Lung (tissue), 12 donors: Measurements from ENCODE around the gene C2CD3. TPM values are rescaled to one million over a fixed set of nuclear protein-coding genes. Genes with fewer than 3 reads are reported as not detected.

Experiments used
- ATAC-seq: fragments of 200-7000 bp; cut with Tn5 transposase; one replicate; pipeline ENCODE4 v1.9.1; 2020; ENCODE audit warnings: moderate number of reproducible peaks; ENCODE audit not compliant: insufficient read depth, low FRiP score
- DNase-seq, 3 donors: peaks; one replicate each; pipeline ENCODE4 v3.0.0-alpha.2; 2013 to 2017
- H3K27ac ChIP-seq, 2 donors: one replicate each; pipeline ENCODE4 v1.5.1; 2013; ENCODE audit warnings: mild to moderate bottlenecking in 2 of 2, moderate library complexity in 2 of 2, control low read depth in 1 of 2, inconsistent platforms in 1 of 2, low read depth in 1 of 2, low read length in 1 of 2
- H3K27me3 ChIP-seq, 3 donors: one replicate each; pipeline ENCODE4 v1.5.1; 2013; ENCODE audit warnings: low read length in 2 of 3; ENCODE audit not compliant: control insufficient read depth in 3 of 3, insufficient read depth in 3 of 3
- H3K36me3 ChIP-seq, 4 donors: one replicate each; pipeline ENCODE4 v1.5.1; 2013; ENCODE audit warnings: low read length in 4 of 4, mild to moderate bottlenecking in 1 of 4, moderate library complexity in 1 of 4; ENCODE audit not compliant: control insufficient read depth in 4 of 4, insufficient read depth in 4 of 4
- H3K4me1 ChIP-seq, 5 donors: one replicate each; pipeline ENCODE4 v1.5.1; 2013; ENCODE audit warnings: low read length in 5 of 5, mild to moderate bottlenecking in 2 of 5, moderate library complexity in 1 of 5; ENCODE audit not compliant: control insufficient read depth in 5 of 5, insufficient read depth in 5 of 5
- H3K4me3 ChIP-seq: one replicate; pipeline ENCODE4 v1.5.1; 2013; ENCODE audit warnings: mild to moderate bottlenecking, control low read depth, moderate library complexity
- H3K9ac ChIP-seq, 2 donors: one replicate each; pipeline ENCODE4 v1.5.1; 2013; ENCODE audit warnings: low read length in 2 of 2, control low read depth in 1 of 2; ENCODE audit not compliant: insufficient read depth in 1 of 2
- H3K9me3 ChIP-seq, 4 donors: one replicate each; pipeline ENCODE4 v1.5.1; 2013; ENCODE audit warnings: low read length in 3 of 4, mild to moderate bottlenecking in 1 of 4, moderate library complexity in 1 of 4; ENCODE audit not compliant: control insufficient read depth in 4 of 4, insufficient read depth in 3 of 4
- WGBS, 2 donors: extraction: QIAGEN DNeasy Blood & Tissue Kit; methylation state at CpG; one replicate each; pipeline ENCODE4 v1.1.7; 2013; 5-methylcytosine and 5-hydroxymethylcytosine counted together
- polyA plus RNA-seq, 2 donors: library from polyadenylated mRNA; stranded (reverse); fragments of 200-250 nt; gene quantifications; one replicate each; pipeline ENCODE4 v1.2.1, GENCODE V29; 2013
- total RNA-seq, 2 donors: library from RNA; depleted of rRNA in 1 of 2; stranded (reverse); fragments of >200 nt in 1 of 2; gene quantifications; one replicate each; pipeline ENCODE4 v1.2.1, GENCODE V29; 2014 to 2021
- TF ChIP-seq, protein P1 (sequence below): IDR thresholded peaks from 2 replicates; pipeline ENCODE4 v1.5.1; 2012; ENCODE audit warnings: mild to moderate bottlenecking; ENCODE audit errors: control extremely low read depth, extremely low read depth
- donor health status: control.
- donor health status: control.
- donor health status: Bipolar disorder and iron deficiency.
- donor health status: healthy.
- donor health status: DM: yes; HTN: yes; CAD: no.

Gene C2CD3
- total and polyA plus RNA-seq, 4 donors: 10.2 to 31.3 (median 20.7) TPM

DNA sequence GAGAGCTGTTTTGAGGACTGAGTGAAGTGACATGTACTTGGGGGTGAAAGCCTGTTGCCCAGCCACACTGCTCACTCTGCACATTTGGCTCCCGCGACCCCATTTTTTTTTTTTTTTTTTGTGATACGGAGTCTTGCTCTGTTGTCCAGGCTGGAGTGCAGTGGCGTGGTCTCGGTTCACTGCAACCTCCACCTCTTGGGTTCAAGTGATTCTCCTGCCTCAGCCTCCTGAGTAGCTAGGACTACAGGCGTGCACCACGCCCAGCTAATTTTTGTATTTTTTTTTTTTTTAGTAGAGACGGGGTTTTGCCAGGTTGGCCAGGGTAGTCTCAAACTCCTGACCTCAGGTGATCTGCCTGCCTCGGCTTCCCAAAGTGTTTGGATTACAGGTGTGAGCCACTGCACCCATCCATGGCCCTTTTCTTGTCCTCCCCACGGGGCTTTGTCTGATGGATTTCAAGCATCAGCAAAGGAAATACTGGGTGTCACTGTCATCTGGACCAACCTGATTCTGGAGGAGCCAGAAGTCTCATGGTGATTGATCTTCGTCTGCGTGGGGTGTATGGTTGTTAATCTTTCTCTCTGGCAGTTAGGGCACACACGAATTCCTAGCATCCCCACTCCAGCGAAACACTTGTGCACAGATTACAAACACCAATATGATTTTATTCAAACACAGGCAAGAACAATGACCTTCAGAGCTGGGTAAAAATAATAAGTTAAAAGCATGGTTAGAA is 158.6 kb downstream of the C2CD3 start:
- 90 to 97% methylated on average over 14 of the region's 14 CpGs for WGBS, 2 donors
- peaks cover 0 to 15% (median 0%) of the 10 kb centered on the region in 4 donors for H3K36me3 ChIP-seq

DNA sequence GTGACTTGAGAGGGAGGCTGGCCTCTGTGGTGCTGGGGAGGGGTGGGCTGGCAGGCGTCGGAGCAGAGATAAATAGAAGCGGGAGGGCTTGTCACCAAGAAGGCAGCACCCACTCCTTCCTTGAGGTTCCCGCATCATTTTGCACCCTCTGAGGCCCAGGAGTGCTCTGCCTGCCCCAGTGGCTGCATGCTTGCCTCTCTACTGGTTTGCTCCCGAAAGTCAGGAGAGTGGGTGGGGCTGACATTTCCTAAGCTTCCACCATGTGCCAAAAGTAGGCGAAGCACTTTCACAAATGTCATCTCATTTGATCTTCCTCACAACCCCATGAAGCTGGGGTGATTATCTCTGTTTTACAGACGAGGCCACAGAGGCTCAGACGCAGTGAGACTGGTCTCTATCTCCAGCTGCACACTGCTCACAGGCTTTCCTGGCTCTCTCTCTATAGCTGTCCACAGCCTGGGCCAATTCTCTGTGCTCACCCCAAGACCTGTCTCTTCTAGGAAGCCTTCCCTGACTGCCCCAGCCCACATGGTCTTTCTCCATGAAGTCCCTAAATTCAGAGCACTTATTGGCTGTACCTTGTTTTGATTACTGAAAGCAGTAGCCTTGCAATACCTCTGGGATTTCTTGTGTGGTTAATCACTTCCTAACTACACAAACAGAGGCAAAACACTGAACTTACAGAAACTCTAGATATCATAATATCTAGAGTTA is 159.3 kb downstream of the C2CD3 start:
- ATAC-seq: no peak
- WGBS, 2 donors: 85 to 90% methylated on average over 8 of the region's 8 CpGs
- Histone ChIP-seq H3K27ac (no peak overlapping the region), H3K4me3 (no peak overlapping the region), H3K4me1 (no peaks in the 10 kb centered on the region), H3K36me3 (peaks cover 0 to 15% (median 0%) of the 10 kb centered on the region in 4 donors), H3K9me3 (no peaks in the 10 kb centered on the region), H3K27me3 (no peaks in the 10 kb centered on the region), H3K9ac (no peak overlapping the region)
- no peak for DNase-seq
- TF ChIP-seq, protein P1, sequence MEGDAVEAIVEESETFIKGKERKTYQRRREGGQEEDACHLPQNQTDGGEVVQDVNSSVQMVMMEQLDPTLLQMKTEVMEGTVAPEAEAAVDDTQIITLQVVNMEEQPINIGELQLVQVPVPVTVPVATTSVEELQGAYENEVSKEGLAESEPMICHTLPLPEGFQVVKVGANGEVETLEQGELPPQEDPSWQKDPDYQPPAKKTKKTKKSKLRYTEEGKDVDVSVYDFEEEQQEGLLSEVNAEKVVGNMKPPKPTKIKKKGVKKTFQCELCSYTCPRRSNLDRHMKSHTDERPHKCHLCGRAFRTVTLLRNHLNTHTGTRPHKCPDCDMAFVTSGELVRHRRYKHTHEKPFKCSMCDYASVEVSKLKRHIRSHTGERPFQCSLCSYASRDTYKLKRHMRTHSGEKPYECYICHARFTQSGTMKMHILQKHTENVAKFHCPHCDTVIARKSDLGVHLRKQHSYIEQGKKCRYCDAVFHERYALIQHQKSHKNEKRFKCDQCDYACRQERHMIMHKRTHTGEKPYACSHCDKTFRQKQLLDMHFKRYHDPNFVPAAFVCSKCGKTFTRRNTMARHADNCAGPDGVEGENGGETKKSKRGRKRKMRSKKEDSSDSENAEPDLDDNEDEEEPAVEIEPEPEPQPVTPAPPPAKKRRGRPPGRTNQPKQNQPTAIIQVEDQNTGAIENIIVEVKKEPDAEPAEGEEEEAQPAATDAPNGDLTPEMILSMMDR: no peak

More for the DNA sequence above, 158.6 kb downstream of the C2CD3 start:
- no peak overlapping the region for H3K4me3 ChIP-seq
- no peaks in the 10 kb centered on the region for H3K9me3 ChIP-seq
- ATAC-seq (no peak), DNase-seq (no peak)
- no peak overlapping the region for H3K27ac ChIP-seq
- TF ChIP-seq, protein P1: no peak
- peaks cover 0 to 6% (median 0%) of the 10 kb centered on the region in 5 donors for H3K4me1 ChIP-seq
- no peak overlapping the region for H3K9ac ChIP-seq
- no peaks in the 10 kb centered on the region for H3K27me3 ChIP-seq

GRCh38 chr11:74010306-74011300 is 160.2 kb downstream of the C2CD3 start:
- Histone ChIP-seq H3K36me3 (peaks cover 0 to 15% (median 0%) of the 10 kb centered on the region in 4 donors), H3K27me3 (no peaks in the 10 kb centered on the region), H3K9ac (no peak overlapping the region), H3K4me1 (no peaks in the 10 kb centered on the region), H3K4me3 (no peak overlapping the region), H3K9me3 (no peaks in the 10 kb centered on the region), H3K27ac (no peak overlapping the region)
- WGBS, 2 donors: 90 to 91% methylated on average over 9 of the region's 9 CpGs
- ATAC-seq: no peak
- TF ChIP-seq, protein P1: no peak
- DNase-seq: no peak
